Frontal cortex (tissue), 4 donors: Measurements from ENCODE around the gene EYA2. TPM values are rescaled to one million over a fixed set of nuclear protein-coding genes. Genes with fewer than 3 reads are reported as not detected.

ENCODE experiments used
- DNase-seq, 2 donors: peaks; one replicate each; pipeline ENCODE4 v3.0.0; 2012; ENCODE audit warnings: low spot score in 2 of 2
- FAIRE-seq: peaks from 2 replicates; lab custom pipeline; 2012; peaks lifted over from hg19 to GRCh38; lab: Jason Lieb, UNC
- total RNA-seq: library from RNA; depleted of rRNA; stranded (reverse); fragments of >200 nt; gene quantifications from one replicate; pipeline ENCODE4 v1.2.3, GENCODE V29; 2014
- donor health status: control.
- donor health status: control.
- donor health status: control.

Gene EYA2
- total RNA-seq, 1 donor from 2014 or later, result 2.4 TPM

- DNase-seq, result no peak
- no peak for FAIRE-seq
Observed at GRCh38 chr20:47080365-47080764, 185.7 kb downstream of the EYA2 start.

- DNase-seq (no peak), FAIRE-seq (no peak)
Observed at GRCh38 chr20:47086316-47086715, 191.7 kb downstream of the EYA2 start.

- FAIRE-seq (no peak), DNase-seq (no peak)
Observed at GRCh38 chr20:47088335-47088734, 193.7 kb downstream of the EYA2 start.

- no peak for FAIRE-seq
Observed at GRCh38 chr20:47089151-47089550, 194.5 kb downstream of the EYA2 start.

GRCh38 chr20:47090835-47091234 is 196.2 kb downstream of the EYA2 start:
- DNase-seq, result no peak
- FAIRE-seq, result no peak

More at GRCh38 chr20:47089151-47089550, 194.5 kb downstream of the EYA2 start:
- DNase-seq, result no peak

- DNase-seq (no peak), FAIRE-seq (no peak)
Observed at GRCh38 chr20:47093320-47093966, 198.8 kb downstream of the EYA2 start.

- FAIRE-seq, result no peak
- no peak for DNase-seq
Observed at GRCh38 chr20:47095690-47096089, 201.0 kb downstream of the EYA2 start.

- no peak for FAIRE-seq
Observed at GRCh38 chr20:47097691-47098622, 203.3 kb downstream of the EYA2 start.

GRCh38 chr20:47099093-47099492 is 204.4 kb downstream of the EYA2 start:
- FAIRE-seq, result no peak
- DNase-seq, result no peak

More at GRCh38 chr20:47097691-47098622, 203.3 kb downstream of the EYA2 start:
- DNase-seq, result no peak

GRCh38 chr20:47099825-47100441 is 205.3 kb downstream of the EYA2 start:
- DNase-seq, result no peak
- FAIRE-seq, result no peak

GRCh38 chr20:47102629-47103028 is 208.0 kb downstream of the EYA2 start:
- FAIRE-seq (no peak), DNase-seq (no peak)

- no peak for FAIRE-seq
- no peak for DNase-seq
Observed at GRCh38 chr20:47106786-47107185, 212.1 kb downstream of the EYA2 start.

- FAIRE-seq (no peak), DNase-seq (no peak)
Observed at GRCh38 chr20:47108994-47109393, 214.4 kb downstream of the EYA2 start.

- no peak for FAIRE-seq
- no peak for DNase-seq
Observed at GRCh38 chr20:47110819-47111218, 216.2 kb downstream of the EYA2 start.

GRCh38 chr20:47111576-47111975 is 216.9 kb downstream of the EYA2 start:
- FAIRE-seq, result no peak

GRCh38 chr20:47113362-47114109 is 218.9 kb downstream of the EYA2 start:
- no peak for DNase-seq
- no peak for FAIRE-seq

More at GRCh38 chr20:47111576-47111975, 216.9 kb downstream of the EYA2 start:
- DNase-seq, result no peak

GRCh38 chr20:47115694-47116093 is 221.1 kb downstream of the EYA2 start:
- DNase-seq (no peak), FAIRE-seq (no peak)

GRCh38 chr20:47117371-47117770 is 222.7 kb downstream of the EYA2 start:
- DNase-seq (no peak), FAIRE-seq (no peak)

GRCh38 chr20:47117773-47118172 is 223.1 kb downstream of the EYA2 start:
- FAIRE-seq, result no peak
- no peak for DNase-seq

- no peak for DNase-seq
- FAIRE-seq, result no peak
Observed at GRCh38 chr20:47118206-47118605, 223.6 kb downstream of the EYA2 start.
